ENCODE measurements around the gene DTNA. TPM values are rescaled to one million over a fixed set of nuclear protein-coding genes. Genes with fewer than 3 reads are reported as not detected.

DTNA gene
- total RNA-seq, 3 donors from 2014 or later (not counting 1 experiment from before 2014, with no cell fraction given), result 0.33 TPM; not detected in 2

GRCh38 chr18:34726286-34727004 is 16.3 kb downstream of the DTNA start:
- intact Hi-C loops (cut with micrococcal nuclease), result no loop called here
- no peaks in the 10 kb centered on the region for H3K36me3 ChIP-seq (ENCODE audit: control insufficient read depth, insufficient read depth, low read length)
- Mint-ChIP-seq H3K27ac (no peak overlapping the region), H3K4me1 (peaks cover 7 to 12% of the 10 kb centered on the region in 2 donors), H3K27me3 (ENCODE audit: low read depth in 2 of 2) (peaks cover 9 to 12% of the 10 kb centered on the region in 2 donors), H3K36me3 (no peaks in the 10 kb centered on the region), H3K9me3 (no peaks in the 10 kb centered on the region), H3K4me3 (no peak overlapping the region)
- ATAC-seq, result no peak
- H3K27me3 ChIP-seq (ENCODE audit: control insufficient read depth, insufficient read depth, low read length), result no peaks in the 10 kb centered on the region
- H3K27ac ChIP-seq (ENCODE audit: low read length), result no peak overlapping the region
- peaks cover 4% of the 10 kb centered on the region for H3K4me1 ChIP-seq (ENCODE audit: control insufficient read depth, insufficient read depth, low read length)
- DNase-seq, result no peak
- no peak overlapping the region for H3K4me3 ChIP-seq (ENCODE audit: low read length)
- WGBS (ENCODE audit: insufficient coverage), result 85% methylated on average over 5 of the region's 5 CpGs
- TF ChIP-seq CTCF (IDR thresholded peaks at IDR 0.05), result no peak
- no peaks in the 10 kb centered on the region for H3K9me3 ChIP-seq (ENCODE audit: control insufficient read depth, insufficient read depth, low read length)

GRCh38 chr18:34729264-34729663 is 19.2 kb downstream of the DTNA start:
- WGBS (ENCODE audit: insufficient coverage), result no CpG with 5 or more reads among the region's 2 CpGs
- Mint-ChIP-seq H3K27ac (no peak overlapping the region), H3K4me1 (no peaks in the 10 kb centered on the region), H3K9me3 (no peaks in the 10 kb centered on the region), H3K27me3 (ENCODE audit: low read depth in 2 of 2) (peaks cover 13 to 27% of the 10 kb centered on the region in 2 donors), H3K36me3 (no peaks in the 10 kb centered on the region), H3K4me3 (no peak overlapping the region)
- TF ChIP-seq CTCF (IDR thresholded peaks at IDR 0.05), result peak; percentile 34
- ATAC-seq, result peak; percentile 50 to 72 (median 63)
- Histone ChIP-seq H3K4me3 (ENCODE audit: low read length) (no peak overlapping the region), H3K4me1 (ENCODE audit: control insufficient read depth, insufficient read depth, low read length) (no peaks in the 10 kb centered on the region), H3K9me3 (ENCODE audit: control insufficient read depth, insufficient read depth, low read length) (no peaks in the 10 kb centered on the region), H3K27me3 (ENCODE audit: control insufficient read depth, insufficient read depth, low read length) (no peaks in the 10 kb centered on the region), H3K36me3 (ENCODE audit: control insufficient read depth, insufficient read depth, low read length) (no peaks in the 10 kb centered on the region), H3K27ac (ENCODE audit: low read length) (no peak overlapping the region)
- intact Hi-C loops (cut with micrococcal nuclease), result no loop called here
- DNase-seq, result peak in 1 of 2 donors; percentile 9

- no peak for ATAC-seq
- H3K36me3 ChIP-seq (ENCODE audit: control insufficient read depth, insufficient read depth, low read length), result no peaks in the 10 kb centered on the region
- no peaks in the 10 kb centered on the region for H3K9me3 ChIP-seq (ENCODE audit: control insufficient read depth, insufficient read depth, low read length)
- Mint-ChIP-seq H3K9me3 (no peaks in the 10 kb centered on the region), H3K4me1 (no peaks in the 10 kb centered on the region), H3K27ac (no peak overlapping the region), H3K27me3 (ENCODE audit: low read depth in 2 of 2) (peaks cover 16 to 33% of the 10 kb centered on the region in 2 donors), H3K4me3 (no peak overlapping the region), H3K36me3 (no peaks in the 10 kb centered on the region)
- no peaks in the 10 kb centered on the region for H3K4me1 ChIP-seq (ENCODE audit: control insufficient read depth, insufficient read depth, low read length)
- H3K27ac ChIP-seq (ENCODE audit: low read length), result no peak overlapping the region
- DNase-seq, result no peak
- intact Hi-C loops (cut with micrococcal nuclease), result no loop called here
- 14% methylated on average over 2 of the region's 2 CpGs for WGBS (ENCODE audit: insufficient coverage)
- H3K4me3 ChIP-seq (ENCODE audit: low read length), result no peak overlapping the region
- TF ChIP-seq CTCF (IDR thresholded peaks at IDR 0.05), result no peak
- H3K27me3 ChIP-seq (ENCODE audit: control insufficient read depth, insufficient read depth, low read length), result no peaks in the 10 kb centered on the region
Observed at GRCh38 chr18:34729740-34730355, 19.8 kb downstream of the DTNA start.

All from natural killer cell (primary cell).